HEK293T (cell line): ENCODE data around the gene CAPZA1.

ENCODE experiments used
- CTCF ChIA-PET: fragments of 350-600 bp; formaldehyde crosslinking; extraction: SDS; loops from one replicate; lab custom pipeline; 2021; ENCODE audit warnings: antibody characterized with exemption, inconsistent platforms; lab: Yijun Ruan, JAX
- POLR2A ChIA-PET: fragments of 350-600 bp; formaldehyde crosslinking; extraction: SDS; loops from one replicate; lab custom pipeline; 2020; ENCODE audit warnings: antibody characterized with exemption, inconsistent platforms; lab: Yijun Ruan, JAX
- DNase-seq: peaks from one replicate; pipeline ENCODE4 v3.0.0; 2012; ENCODE audit warnings: mixed read lengths; ENCODE audit errors: extremely low spot score
- ARNT ChIP-seq: fragments of 450-650 bp; IDR thresholded peaks from 2 replicates; pipeline ENCODE4 v1.6.1; 2017; ENCODE audit warnings: mild to moderate bottlenecking
- BHLHE40 ChIP-seq: fragments of 450-650 bp; IDR thresholded peaks from 2 replicates; pipeline ENCODE4 v1.6.1; 2016; ENCODE audit warnings: mild to moderate bottlenecking, moderate library complexity, borderline replicate concordance
- CTBP1 ChIP-seq: fragments of 450-650 bp; IDR thresholded peaks from 2 replicates; pipeline ENCODE4 v1.6.1; 2016; ENCODE audit warnings: borderline replicate concordance
- ELF4 ChIP-seq: fragments of 450-650 bp; IDR thresholded peaks from 2 replicates; pipeline ENCODE4 v1.6.1; 2017; ENCODE audit warnings: antibody characterized with exemption
- FOXA1 ChIP-seq: fragments of 450-650 bp; IDR thresholded peaks from 2 replicates; pipeline ENCODE4 v1.6.1; 2016; ENCODE audit warnings: mild to moderate bottlenecking
- FOXK2 ChIP-seq: fragments of 450-650 bp; IDR thresholded peaks from 2 replicates; pipeline ENCODE4 v1.6.1; 2016; ENCODE audit warnings: mild to moderate bottlenecking
- FOXM1 ChIP-seq: fragments of 450-650 bp; IDR thresholded peaks from 2 replicates; pipeline ENCODE4 v1.6.1; 2017; ENCODE audit warnings: mild to moderate bottlenecking, borderline replicate concordance
- HDGF ChIP-seq: fragments of 450-650 bp; IDR thresholded peaks from 2 replicates; pipeline ENCODE4 v1.6.1; 2017; ENCODE audit warnings: antibody characterized with exemption, borderline replicate concordance
- L3MBTL2 ChIP-seq: fragments of 450-650 bp; conservative IDR thresholded peaks from 2 replicates; pipeline ENCODE4 v1.6.1; 2016; ENCODE audit warnings: mild to moderate bottlenecking
- LEF1 ChIP-seq: fragments of 450-650 bp; IDR thresholded peaks from 2 replicates; pipeline ENCODE4 v1.6.1; 2017; ENCODE audit warnings: mild to moderate bottlenecking, borderline replicate concordance
- NFRKB ChIP-seq: fragments of 450-650 bp; IDR thresholded peaks from 2 replicates; pipeline ENCODE4 v1.6.1; 2016; ENCODE audit warnings: mild to moderate bottlenecking, moderate library complexity
- SP1 ChIP-seq: fragments of 450-650 bp; IDR thresholded peaks from 2 replicates; pipeline ENCODE4 v1.6.1; 2017
- SUZ12 ChIP-seq: fragments of 450-650 bp; IDR thresholded peaks from 2 replicates; pipeline ENCODE4 v1.6.1; 2016; ENCODE audit warnings: mild to moderate bottlenecking
- TARDBP ChIP-seq: fragments of 450-650 bp; IDR thresholded peaks from 2 replicates; pipeline ENCODE4 v1.6.1; 2016
- ZNF384 ChIP-seq: fragments of 450-650 bp; IDR thresholded peaks from 2 replicates; pipeline ENCODE4 v1.6.1; 2016
- TF ChIP-seq, protein P1 (sequence below): fragments of 450-650 bp; IDR thresholded peaks from 2 replicates; pipeline ENCODE4 v1.6.1; 2016

Gene CAPZA1

DNA sequence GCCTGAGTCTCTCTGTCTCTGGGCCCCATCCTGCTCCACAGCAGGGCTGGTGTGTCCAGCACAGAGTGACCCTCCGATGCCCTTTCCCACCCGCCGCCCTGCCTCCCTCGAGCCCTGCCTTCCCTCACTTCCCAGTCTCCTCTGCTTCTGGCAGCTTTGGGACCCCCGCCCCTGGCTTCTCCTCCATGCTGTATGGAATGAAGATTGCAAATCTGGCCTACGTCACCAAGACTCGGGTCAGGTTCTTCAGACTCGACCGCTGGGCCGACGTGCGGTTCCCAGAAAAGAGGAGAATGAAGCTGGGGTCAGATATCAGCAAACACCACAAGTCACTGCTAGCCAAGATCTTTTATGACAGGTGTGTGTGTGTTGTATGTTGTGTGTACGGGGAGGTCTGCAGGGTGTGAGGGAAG, 69.2 kb downstream of the CAPZA1 start:
- CTCF ChIA-PET = interaction anchor here (1.0 to 1.5 kb wide), 2 partner anchors 11 to 14 kb away, joined by 3 to 4 read pairs; partner anchors contain the start of gene MOV10
- DNase-seq = no peak
- POLR2A ChIA-PET = interaction anchor here (0.6 to 2.3 kb wide), 3 partner anchors 11 to 16 kb away, joined by 3 to 11 read pairs (median 5); partner anchors contain the start of gene MOV10
- TF ChIP-seq L3MBTL2 (no peak), LEF1 (no peak), SUZ12 (no peak), TARDBP (no peak), ELF4 (no peak), BHLHE40 (no peak), HDGF (no peak), ARNT (no peak), FOXK2 (no peak), FOXA1 (no peak), NFRKB (no peak), SP1 (no peak), CTBP1 (no peak), ZNF384 (no peak), FOXM1 (no peak)
- TF ChIP-seq, protein P1, sequence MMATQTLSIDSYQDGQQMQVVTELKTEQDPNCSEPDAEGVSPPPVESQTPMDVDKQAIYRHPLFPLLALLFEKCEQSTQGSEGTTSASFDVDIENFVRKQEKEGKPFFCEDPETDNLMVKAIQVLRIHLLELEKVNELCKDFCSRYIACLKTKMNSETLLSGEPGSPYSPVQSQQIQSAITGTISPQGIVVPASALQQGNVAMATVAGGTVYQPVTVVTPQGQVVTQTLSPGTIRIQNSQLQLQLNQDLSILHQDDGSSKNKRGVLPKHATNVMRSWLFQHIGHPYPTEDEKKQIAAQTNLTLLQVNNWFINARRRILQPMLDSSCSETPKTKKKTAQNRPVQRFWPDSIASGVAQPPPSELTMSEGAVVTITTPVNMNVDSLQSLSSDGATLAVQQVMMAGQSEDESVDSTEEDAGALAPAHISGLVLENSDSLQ = no peak

DNA sequence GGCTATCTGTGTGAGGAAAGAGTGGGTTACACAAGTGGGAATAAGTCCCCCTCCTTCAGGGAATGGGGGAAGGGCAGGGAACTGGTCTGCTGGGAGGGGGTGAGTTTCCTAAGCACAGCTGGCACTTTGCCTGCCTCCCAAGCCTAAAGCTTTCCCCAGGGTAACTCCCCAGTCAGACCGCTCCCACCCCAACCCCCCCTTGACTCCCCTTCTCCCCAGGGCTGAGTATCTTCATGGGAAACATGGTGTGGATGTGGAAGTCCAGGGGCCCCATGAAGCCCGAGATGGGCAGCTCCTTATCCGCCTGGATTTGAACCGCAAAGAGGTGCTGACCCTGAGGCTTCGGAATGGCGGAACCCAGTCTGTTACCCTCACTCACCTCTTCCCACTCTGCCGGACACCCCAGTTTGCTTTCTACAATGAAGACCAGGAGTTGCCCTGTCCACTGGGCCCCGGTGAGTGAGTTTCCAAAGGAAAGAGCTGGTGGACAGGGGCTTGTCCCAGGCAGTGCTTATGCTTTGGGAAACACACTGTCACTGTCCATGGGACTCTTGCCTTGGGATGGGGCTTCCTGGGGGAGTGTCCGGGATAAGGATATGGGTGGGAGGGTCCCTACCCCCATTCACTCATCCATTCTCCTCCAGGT, 69.7 kb downstream of the CAPZA1 start:
- no peak for DNase-seq
- TF ChIP-seq TARDBP (no peak), FOXK2 (no peak), L3MBTL2 (no peak), ELF4 (no peak), FOXA1 (no peak), SP1 (no peak), ZNF384 (no peak), FOXM1 (no peak)
- POLR2A ChIA-PET = interaction anchor here (0.6 to 2.3 kb wide), 3 partner anchors 11 to 16 kb away, joined by 3 to 11 read pairs (median 5); partner anchors contain the start of gene MOV10
- CTCF ChIA-PET = interaction anchor here (0.8 to 1.5 kb wide), 3 partner anchors 11 to 31 kb away, joined by 3 to 4 read pairs (median 3); partner anchors contain the start of gene MOV10

DNA sequence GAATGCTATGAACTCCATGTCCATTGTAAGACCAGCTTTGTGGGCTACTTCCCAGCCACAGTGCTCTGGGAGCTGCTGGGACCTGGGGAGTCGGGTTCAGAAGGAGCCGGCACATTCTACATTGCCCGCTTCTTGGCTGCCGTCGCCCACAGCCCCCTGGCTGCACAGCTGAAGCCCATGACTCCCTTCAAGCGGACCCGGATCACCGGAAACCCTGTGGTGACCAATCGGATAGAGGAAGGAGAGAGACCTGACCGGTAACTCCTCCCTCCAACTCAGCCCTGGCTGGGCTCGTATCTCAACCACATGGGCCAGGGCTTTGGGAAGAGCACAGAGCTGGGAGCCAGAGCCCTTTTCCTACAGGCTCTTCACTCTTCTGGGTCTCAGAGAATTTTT, 70.2 kb downstream of the CAPZA1 start:
- ChIA-PET CTCF (interaction anchor here (0.8 to 1.5 kb wide), 3 partner anchors 10 to 30 kb away, joined by 3 to 4 read pairs (median 3); partner anchors contain the start of gene MOV10), POLR2A (interaction anchor here (1.4 to 2.3 kb wide), 2 partner anchors 10 to 15 kb away, joined by 5 to 11 read pairs; partner anchors contain the start of gene MOV10)
- TF ChIP-seq ZNF384 = no peak
- TF ChIP-seq BHLHE40 = no peak
- TF ChIP-seq SUZ12 = no peak
- no peak for DNase-seq

DNA sequence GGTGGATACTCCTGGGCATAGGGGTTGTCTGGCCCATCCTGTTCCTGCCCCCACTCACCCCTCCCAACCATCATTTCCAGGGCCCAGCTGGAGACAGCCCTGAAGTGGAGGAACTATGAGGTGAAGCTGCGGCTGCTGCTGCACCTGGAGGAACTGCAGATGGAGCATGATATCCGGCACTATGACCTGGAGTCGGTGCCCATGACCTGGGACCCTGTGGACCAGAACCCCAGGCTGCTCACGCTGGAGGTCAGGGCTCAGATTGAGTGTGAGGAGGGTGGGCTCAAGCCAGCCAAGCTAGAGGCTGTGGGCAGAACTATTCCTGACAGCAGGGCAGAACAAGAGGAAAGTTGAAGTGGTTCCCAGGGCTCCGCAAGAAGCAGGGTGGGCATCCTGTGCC, 73.0 kb downstream of the CAPZA1 start:
- DNase-seq = no peak
- CTCF ChIA-PET = no interaction called here
- POLR2A ChIA-PET = no interaction called here
- no peak for TF ChIP-seq CTBP1
- TF ChIP-seq BHLHE40 = no peak
- TF ChIP-seq L3MBTL2 = no peak
- TF ChIP-seq FOXM1 = no peak
- TF ChIP-seq SUZ12 = no peak
- TF ChIP-seq ARNT = no peak
- no peak for TF ChIP-seq ELF4
- TF ChIP-seq SP1 = no peak
- no peak for TF ChIP-seq HDGF
- no peak for TF ChIP-seq NFRKB
- no peak for TF ChIP-seq FOXA1
- TF ChIP-seq TARDBP = no peak
- TF ChIP-seq ZNF384 = no peak
- TF ChIP-seq FOXK2 = no peak
- no peak for TF ChIP-seq LEF1
- TF ChIP-seq, protein P1 = no peak

DNA sequence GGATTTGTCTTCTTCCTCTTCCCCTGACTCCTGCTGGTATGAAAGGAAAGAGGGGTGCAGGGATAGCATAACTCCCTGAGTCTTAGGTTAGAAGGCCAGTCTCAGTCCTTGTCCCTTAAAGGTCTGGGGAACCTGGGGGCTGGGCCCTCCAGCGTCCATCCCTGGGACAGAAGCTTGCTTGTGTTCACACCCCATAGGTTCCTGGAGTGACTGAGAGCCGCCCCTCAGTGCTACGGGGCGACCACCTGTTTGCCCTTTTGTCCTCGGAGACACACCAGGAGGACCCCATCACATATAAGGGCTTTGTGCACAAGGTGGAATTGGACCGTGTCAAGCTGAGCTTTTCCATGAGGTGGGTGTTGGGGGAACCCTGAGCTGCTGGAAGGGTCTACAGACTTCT, 74.2 kb downstream of the CAPZA1 start:
- TF ChIP-seq ZNF384 = no peak
- POLR2A ChIA-PET = interaction anchor here (1.0 kb wide), 1 partner anchor 9 kb away, joined by 4 read pairs; no protein-coding TSS in a partner anchor
- no peak for DNase-seq
- CTCF ChIA-PET = no interaction called here

DNA sequence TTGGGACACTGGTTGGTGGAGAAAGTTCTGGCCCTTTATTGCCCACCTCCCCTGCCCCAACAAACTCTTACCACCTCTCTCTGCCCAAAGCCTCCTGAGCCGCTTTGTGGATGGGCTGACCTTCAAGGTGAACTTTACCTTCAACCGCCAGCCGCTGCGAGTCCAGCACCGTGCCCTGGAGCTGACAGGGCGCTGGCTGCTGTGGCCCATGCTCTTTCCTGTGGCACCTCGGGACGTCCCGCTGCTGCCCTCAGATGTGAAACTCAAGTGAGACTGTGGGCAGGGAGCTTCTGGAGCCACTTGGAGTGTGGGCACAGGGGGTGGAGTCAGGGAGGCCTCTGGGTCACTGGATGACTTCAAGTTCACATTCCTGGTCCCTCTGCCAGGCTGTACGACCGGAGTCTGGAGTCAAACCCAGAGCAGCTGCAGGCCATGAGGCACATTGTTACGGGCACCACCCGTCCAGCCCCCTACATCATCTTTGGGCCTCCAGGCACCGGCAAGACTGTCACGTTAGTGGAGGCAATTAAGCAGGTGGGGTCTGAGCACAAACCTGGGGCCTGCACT, 74.8 kb downstream of the CAPZA1 start:
- TF ChIP-seq SUZ12 = no peak
- TF ChIP-seq FOXK2 = no peak
- ChIA-PET POLR2A (interaction anchor here (1.0 kb wide), 1 partner anchor 8 kb away, joined by 4 read pairs; no protein-coding TSS in a partner anchor), CTCF (no interaction called here)
- DNase-seq = no peak

DNA sequence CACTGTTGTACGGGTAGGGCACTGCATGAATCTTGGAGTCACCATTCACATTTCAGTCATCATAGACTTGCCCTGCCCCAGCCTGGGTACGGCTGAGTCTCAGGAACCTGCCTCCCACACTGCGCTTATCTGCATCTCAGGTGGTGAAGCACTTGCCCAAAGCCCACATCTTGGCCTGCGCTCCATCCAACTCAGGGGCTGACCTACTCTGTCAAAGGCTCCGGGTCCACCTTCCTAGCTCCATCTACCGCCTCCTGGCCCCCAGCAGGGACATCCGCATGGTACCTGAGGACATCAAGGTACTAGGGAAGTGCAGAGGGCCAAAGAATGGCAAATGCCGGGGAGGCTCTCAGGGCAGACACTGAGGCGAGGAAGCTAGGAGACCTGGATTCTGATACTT, 75.6 kb downstream of the CAPZA1 start:
- no peak for DNase-seq
- ChIA-PET POLR2A (interaction anchor here (1.4 kb wide), 1 partner anchor 20 kb away, joined by 4 read pairs; no protein-coding TSS in a partner anchor), CTCF (no interaction called here)
- TF ChIP-seq LEF1 = no peak
- no peak for TF ChIP-seq HDGF
- no peak for TF ChIP-seq FOXM1
- TF ChIP-seq TARDBP = no peak
- no peak for TF ChIP-seq ELF4
- TF ChIP-seq, protein P1 = no peak
